Spleen (tissue), 7 donors: ENCODE data around the gene RAP1B.

Source experiments
- POLR2AphosphoS5 ChIP-seq, 3 donors: sonication (generic); formaldehyde crosslinking; IDR thresholded peaks; one replicate each; pipeline ENCODE4 v1.5.1; 2017; ENCODE audit warnings: antibody characterized with exemption in 3 of 3
- TF ChIP-seq, protein P1 (sequence below), 11 experiments: fragments of 200-600 bp in 7 of 11; fragments of 450-650 bp in 4 of 11; sonication (generic) in 4 of 11; IDR thresholded peaks in 8 of 11; conservative IDR thresholded peaks in 3 of 11; 1 replicate in 7 of 11; 2 replicates in 4 of 11; pipeline versions ENCODE4 v1.4.0 to v1.8.0; 2016 to 2021; ENCODE audit warnings: antibody characterized with exemption in 11 of 11, inconsistent platforms in 4 of 11, mild to moderate bottlenecking in 1 of 11
- donor health status: DM: no; HTN: no; CAD: no; lungs with moderate emphysema.
- donor health status: DM: no; HTN: no; CAD: no.
- donor health status: DM: no; HTN: no; CAD: no.

DNA sequence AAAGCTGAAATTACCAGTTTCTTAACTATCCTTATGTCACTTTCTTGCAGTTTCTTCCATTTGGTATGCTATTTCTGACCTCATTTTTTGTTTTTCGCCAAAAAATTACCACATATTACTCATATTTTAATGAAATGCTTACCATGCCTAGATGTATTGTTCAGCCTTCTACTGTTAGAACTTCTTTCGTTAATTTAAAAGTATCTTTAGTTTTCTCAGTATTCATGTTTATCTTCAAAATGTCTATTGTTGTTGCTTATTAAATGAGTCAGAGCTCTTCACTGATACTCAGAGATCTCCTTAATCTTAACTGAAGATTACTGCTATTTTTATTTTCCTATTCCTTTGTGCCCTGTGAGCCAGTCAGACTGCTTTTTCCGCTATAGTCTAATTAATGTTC is 20.5 kb downstream of the RAP1B start:
- TF ChIP-seq POLR2AphosphoS5 (IDR thresholded peaks at IDR 0.05) = no peak
- TF ChIP-seq, protein P1, sequence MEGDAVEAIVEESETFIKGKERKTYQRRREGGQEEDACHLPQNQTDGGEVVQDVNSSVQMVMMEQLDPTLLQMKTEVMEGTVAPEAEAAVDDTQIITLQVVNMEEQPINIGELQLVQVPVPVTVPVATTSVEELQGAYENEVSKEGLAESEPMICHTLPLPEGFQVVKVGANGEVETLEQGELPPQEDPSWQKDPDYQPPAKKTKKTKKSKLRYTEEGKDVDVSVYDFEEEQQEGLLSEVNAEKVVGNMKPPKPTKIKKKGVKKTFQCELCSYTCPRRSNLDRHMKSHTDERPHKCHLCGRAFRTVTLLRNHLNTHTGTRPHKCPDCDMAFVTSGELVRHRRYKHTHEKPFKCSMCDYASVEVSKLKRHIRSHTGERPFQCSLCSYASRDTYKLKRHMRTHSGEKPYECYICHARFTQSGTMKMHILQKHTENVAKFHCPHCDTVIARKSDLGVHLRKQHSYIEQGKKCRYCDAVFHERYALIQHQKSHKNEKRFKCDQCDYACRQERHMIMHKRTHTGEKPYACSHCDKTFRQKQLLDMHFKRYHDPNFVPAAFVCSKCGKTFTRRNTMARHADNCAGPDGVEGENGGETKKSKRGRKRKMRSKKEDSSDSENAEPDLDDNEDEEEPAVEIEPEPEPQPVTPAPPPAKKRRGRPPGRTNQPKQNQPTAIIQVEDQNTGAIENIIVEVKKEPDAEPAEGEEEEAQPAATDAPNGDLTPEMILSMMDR (IDR thresholded peaks at IDR 0.05 in 8 of 11, conservative IDR thresholded peaks at IDR 0.05 in 3 of 11) = no peak
